Uterine smooth muscle cell (primary cell): ENCODE data around the gene SNIP1. TPM values are rescaled to one million over a fixed set of nuclear protein-coding genes. Genes with fewer than 3 reads are reported as not detected.

Experiments used
- total RNA-seq: library from RNA; depleted of rRNA; stranded (reverse); fragments of >200 nt; gene quantifications from 2 replicates; pipeline ENCODE4 v1.2.3, GENCODE V29; 2014

The SNIP1 gene
- 23.4 and 25.6 TPM in 2 replicates for total RNA-seq

GRCh38 chr1:37553927-37554808 lies at the start of gene SNIP1:
TSS of gene SNIP1 (minus strand) at chr1:37554293. CDS start at chr1:37554229, 64 bp downstream.

GRCh38 chr1:37595440-37596181 lies 41.5 kb upstream of the SNIP1 start, which contains the start of gene GNL2:
TSS of gene GNL2 (minus strand) at chr1:37595937. CDS start at chr1:37595822, 115 bp downstream.

GRCh38 chr1:37556712-37557196 lies 2.7 kb upstream of the SNIP1 start, which contains the start of gene DNALI1:
TSS of gene DNALI1 (plus strand) at chr1:37556940. CDS start at chr1:37556995, 55 bp downstream.

GRCh38 chr1:37514350-37515184 lies 39.5 kb downstream of the SNIP1 start, which contains the start of gene MEAF6:
TSS of gene MEAF6 (minus strand) at chr1:37514766. CDS start at chr1:37514746, 20 bp downstream.

Other genes starting within 250 kb of the SNIP1 start
- 8.5 and 11.4 TPM in 2 replicates for gene ZC3H12A, start 79.7 kb downstream of the SNIP1 start, total RNA-seq
- 80.4 and 94.4 TPM in 2 replicates for gene MEAF6, start 39.5 kb downstream of the SNIP1 start, total RNA-seq
- gene DNALI1, start 2.6 kb upstream of the SNIP1 start, total RNA-seq, result 2.7 and 3.6 TPM in 2 replicates
- 74.6 and 104 TPM in 2 replicates for gene GNL2, start 41.6 kb upstream of the SNIP1 start, total RNA-seq
- gene RSPO1, start 80.6 kb upstream of the SNIP1 start, total RNA-seq, result 0.11 and 0.25 TPM in 2 replicates
- 5.2 and 27.9 TPM in 2 replicates for gene CDCA8, start 138.2 kb upstream of the SNIP1 start, total RNA-seq
- under 0.01 TPM in 1 of 2 replicates, not detected in the other for gene EPHA10, start 210.8 kb upstream of the SNIP1 start, total RNA-seq
- gene MANEAL, start 239.6 kb upstream of the SNIP1 start, total RNA-seq, result 0.44 and 0.50 TPM in 2 replicates